ENCODE results near the gene GALNT15. TPM values are rescaled to one million over a fixed set of nuclear protein-coding genes. Genes with fewer than 3 reads are reported as not detected.
A peak's percentile ranks its signal among the peaks of the same experiment; 100 is the strongest.

The GALNT15 gene
- total RNA-seq, 1 donor from 2014 or later: not detected

DNA sequence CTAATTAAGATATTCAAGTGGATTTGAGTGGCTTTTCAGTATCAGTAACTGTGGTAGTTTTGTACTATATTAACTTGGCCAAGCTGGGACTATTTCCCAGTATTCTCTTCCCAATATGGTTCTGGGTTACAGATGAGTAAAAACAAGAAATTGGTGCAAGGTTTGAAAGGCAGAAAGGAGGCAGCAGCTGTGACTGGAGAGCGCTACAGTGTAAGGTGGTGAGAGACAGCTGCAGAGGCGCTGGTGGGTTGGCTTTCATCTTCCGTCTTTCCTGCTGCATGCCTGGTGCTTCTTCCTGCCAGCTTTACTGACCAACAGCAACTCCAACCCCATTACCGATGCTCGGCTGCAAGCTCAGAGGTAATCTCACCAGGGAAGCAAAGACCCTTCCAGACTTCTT, 80.4 kb downstream of the GALNT15 start:
- H3K27ac ChIP-seq: peak overlapping the region; percentile 49
- H3K4me2 ChIP-seq: peak overlapping the region; percentile 52
- no peaks in the 10 kb centered on the region for H3K27me3 Mint-ChIP-seq (ENCODE audit: insufficient read depth, low read depth)
- no peak overlapping the region for H3K27ac Mint-ChIP-seq
- H3K36me3 ChIP-seq: no peaks in the 10 kb centered on the region
- no peaks in the 10 kb centered on the region for H4K20me1 ChIP-seq (ENCODE audit: low read depth)
- no peak for DNase-seq (ENCODE audit: low spot score)
- no peak overlapping the region for H3K9ac ChIP-seq
- no peaks in the 10 kb centered on the region for H3K4me1 Mint-ChIP-seq
- no peaks in the 10 kb centered on the region for H3K9me3 Mint-ChIP-seq
- H3F3A ChIP-seq (ENCODE audit: low read depth): peaks cover 16% of the 10 kb centered on the region
- H3K36me3 Mint-ChIP-seq: peaks cover 1% of the 10 kb centered on the region
- TF ChIP-seq, protein P1, sequence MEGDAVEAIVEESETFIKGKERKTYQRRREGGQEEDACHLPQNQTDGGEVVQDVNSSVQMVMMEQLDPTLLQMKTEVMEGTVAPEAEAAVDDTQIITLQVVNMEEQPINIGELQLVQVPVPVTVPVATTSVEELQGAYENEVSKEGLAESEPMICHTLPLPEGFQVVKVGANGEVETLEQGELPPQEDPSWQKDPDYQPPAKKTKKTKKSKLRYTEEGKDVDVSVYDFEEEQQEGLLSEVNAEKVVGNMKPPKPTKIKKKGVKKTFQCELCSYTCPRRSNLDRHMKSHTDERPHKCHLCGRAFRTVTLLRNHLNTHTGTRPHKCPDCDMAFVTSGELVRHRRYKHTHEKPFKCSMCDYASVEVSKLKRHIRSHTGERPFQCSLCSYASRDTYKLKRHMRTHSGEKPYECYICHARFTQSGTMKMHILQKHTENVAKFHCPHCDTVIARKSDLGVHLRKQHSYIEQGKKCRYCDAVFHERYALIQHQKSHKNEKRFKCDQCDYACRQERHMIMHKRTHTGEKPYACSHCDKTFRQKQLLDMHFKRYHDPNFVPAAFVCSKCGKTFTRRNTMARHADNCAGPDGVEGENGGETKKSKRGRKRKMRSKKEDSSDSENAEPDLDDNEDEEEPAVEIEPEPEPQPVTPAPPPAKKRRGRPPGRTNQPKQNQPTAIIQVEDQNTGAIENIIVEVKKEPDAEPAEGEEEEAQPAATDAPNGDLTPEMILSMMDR (IDR thresholded peaks at IDR 0.05): no peak
- TF ChIP-seq EZH2phosphoT487 (IDR thresholded peaks at IDR 0.05) (no peak), EZH2 (IDR thresholded peaks at IDR 0.05) (no peak)
- no peaks in the 10 kb centered on the region for H3K79me2 ChIP-seq (ENCODE audit: low read depth)
- no peak overlapping the region for H3K4me3 ChIP-seq
- no peaks in the 10 kb centered on the region for H3K9me3 ChIP-seq (ENCODE audit: low read depth)
- H2AFZ ChIP-seq (replicated peaks): no peak overlapping the region
- H3K4me3 Mint-ChIP-seq: no peak overlapping the region
- H3K4me1 ChIP-seq: peaks cover 17% of the 10 kb centered on the region
- no peaks in the 10 kb centered on the region for H3K27me3 ChIP-seq

- peak overlapping the region; percentile 49 for H3K27ac ChIP-seq
- no peaks in the 10 kb centered on the region for H3K79me2 ChIP-seq (ENCODE audit: low read depth)
- no peak for DNase-seq (ENCODE audit: low spot score)
- no peaks in the 10 kb centered on the region for H3K4me1 Mint-ChIP-seq
- H3K4me1 ChIP-seq: peaks cover 17% of the 10 kb centered on the region
- H3K9ac ChIP-seq: no peak overlapping the region
- H4K20me1 ChIP-seq (ENCODE audit: low read depth): no peaks in the 10 kb centered on the region
- no peak overlapping the region for H3K4me3 Mint-ChIP-seq
- H3K27me3 ChIP-seq: no peaks in the 10 kb centered on the region
- H3K27ac Mint-ChIP-seq: no peak overlapping the region
- no peak overlapping the region for H3K4me3 ChIP-seq
- no peak overlapping the region for H2AFZ ChIP-seq (replicated peaks)
- no peaks in the 10 kb centered on the region for H3K9me3 ChIP-seq (ENCODE audit: low read depth)
- H3K36me3 Mint-ChIP-seq: peaks cover 1% of the 10 kb centered on the region
- H3F3A ChIP-seq (ENCODE audit: low read depth): peaks cover 16% of the 10 kb centered on the region
- no peak for TF ChIP-seq EZH2 (IDR thresholded peaks at IDR 0.05)
- TF ChIP-seq EZH2phosphoT487 (IDR thresholded peaks at IDR 0.05): no peak
- TF ChIP-seq, protein P1 (IDR thresholded peaks at IDR 0.05): no peak
- H3K4me2 ChIP-seq: peak overlapping the region; percentile 52
- no peaks in the 10 kb centered on the region for H3K36me3 ChIP-seq
- H3K9me3 Mint-ChIP-seq: no peaks in the 10 kb centered on the region
- no peaks in the 10 kb centered on the region for H3K27me3 Mint-ChIP-seq (ENCODE audit: insufficient read depth, low read depth)
Measured at GRCh38 chr3:16255326-16255725, 80.8 kb downstream of the GALNT15 start.

DNA sequence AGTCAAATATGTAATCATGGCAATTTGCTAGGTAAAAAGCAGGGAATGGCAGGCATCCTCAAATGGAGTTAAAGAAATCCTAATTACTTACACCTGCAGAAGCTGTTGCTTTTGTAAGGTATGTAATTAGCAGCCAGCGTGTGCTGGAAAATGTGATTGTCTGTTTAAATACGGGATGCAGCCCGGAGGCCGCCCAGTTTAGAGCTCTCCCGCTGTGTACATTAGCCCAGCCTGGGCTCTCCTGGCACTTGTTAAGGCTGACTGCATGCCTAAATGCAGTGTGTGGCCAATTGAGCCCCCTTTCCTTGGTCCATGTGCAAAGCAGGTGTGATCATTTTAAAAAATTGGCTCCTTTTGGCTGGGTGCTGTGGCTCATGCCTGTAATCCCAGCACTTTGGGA, 81.2 kb downstream of the GALNT15 start:
- no peaks in the 10 kb centered on the region for H3K27me3 ChIP-seq
- H3K9me3 ChIP-seq (ENCODE audit: low read depth): no peaks in the 10 kb centered on the region
- H3K4me3 ChIP-seq: no peak overlapping the region
- Mint-ChIP-seq H3K27me3 (ENCODE audit: insufficient read depth, low read depth) (no peaks in the 10 kb centered on the region), H3K4me1 (no peaks in the 10 kb centered on the region), H3K36me3 (peaks cover 1% of the 10 kb centered on the region), H3K9me3 (no peaks in the 10 kb centered on the region), H3K4me3 (no peak overlapping the region), H3K27ac (no peak overlapping the region)
- no peaks in the 10 kb centered on the region for H3K79me2 ChIP-seq (ENCODE audit: low read depth)
- H2AFZ ChIP-seq (replicated peaks): no peak overlapping the region
- H3K4me2 ChIP-seq: peak overlapping the region; percentile 52
- H3K27ac ChIP-seq: peak overlapping the region; percentile 49
- peaks cover 16% of the 10 kb centered on the region for H3F3A ChIP-seq (ENCODE audit: low read depth)
- peak; percentile 68 for DNase-seq (ENCODE audit: low spot score)
- TF ChIP-seq, protein P1 (IDR thresholded peaks at IDR 0.05): no peak
- TF ChIP-seq EZH2phosphoT487 (IDR thresholded peaks at IDR 0.05) (no peak), EZH2 (IDR thresholded peaks at IDR 0.05) (no peak)
- H3K9ac ChIP-seq: no peak overlapping the region
- peaks cover 17% of the 10 kb centered on the region for H3K4me1 ChIP-seq
- no peaks in the 10 kb centered on the region for H3K36me3 ChIP-seq
- no peaks in the 10 kb centered on the region for H4K20me1 ChIP-seq (ENCODE audit: low read depth)
